ENCODE results near the gene NTM. TPM values are rescaled to one million over a fixed set of nuclear protein-coding genes. Genes with fewer than 3 reads are reported as not detected.

The NTM gene
- total RNA-seq, 2 donors from 2014 or later, result 0.26 to 3.6 TPM

GRCh38 chr11:131568318-131568717 is 197.9 kb downstream of the NTM start:
- H3K27me3 ChIP-seq, result no peaks in the 10 kb centered on the region
- TF ChIP-seq POLR2A (IDR thresholded peaks at IDR 0.05) (no peak), CTCF (IDR thresholded peaks at IDR 0.05) (no peak)
- intact Hi-C loops (cut with DNase I), result no loop called here
- H3K9me3 ChIP-seq, result no peaks in the 10 kb centered on the region
- H3K4me1 ChIP-seq, result no peaks in the 10 kb centered on the region
- DNase-seq (no peak), ATAC-seq (no peak)
- WGBS, 2 donors, result 63 to 70% methylated on average over 1 of the region's 1 CpG
- H3K27ac ChIP-seq, result no peak overlapping the region
- no peaks in the 10 kb centered on the region for H3K36me3 ChIP-seq (replicated peaks in 1 of 2; ENCODE audit: insufficient read depth in 1 of 2, low read depth in 2 of 2)
- no peak overlapping the region for H3K4me3 ChIP-seq

- ATAC-seq (no peak), DNase-seq (no peak)
- no peak overlapping the region for H3K27ac ChIP-seq
- H3K27me3 ChIP-seq, result no peaks in the 10 kb centered on the region
- TF ChIP-seq CTCF (IDR thresholded peaks at IDR 0.05) (no peak), POLR2A (IDR thresholded peaks at IDR 0.05) (no peak)
- no peak overlapping the region for H3K4me3 ChIP-seq
- H3K9me3 ChIP-seq, result no peaks in the 10 kb centered on the region
- no peaks in the 10 kb centered on the region for H3K36me3 ChIP-seq (replicated peaks in 1 of 2; ENCODE audit: insufficient read depth in 1 of 2, low read depth in 2 of 2)
- intact Hi-C loops (cut with DNase I), result no loop called here
- no peaks in the 10 kb centered on the region for H3K4me1 ChIP-seq
- WGBS, 2 donors, result 38 to 39% methylated on average over 4 of the region's 4 CpGs
Observed at GRCh38 chr11:131571571-131571970, 201.2 kb downstream of the NTM start.

- H3K36me3 ChIP-seq (replicated peaks in 1 of 2; ENCODE audit: insufficient read depth in 1 of 2, low read depth in 2 of 2), result no peaks in the 10 kb centered on the region
- ATAC-seq (no peak), DNase-seq (no peak)
- H3K27ac ChIP-seq, result no peak overlapping the region
- no peaks in the 10 kb centered on the region for H3K9me3 ChIP-seq
- no peak overlapping the region for H3K4me3 ChIP-seq
- H3K4me1 ChIP-seq, result no peaks in the 10 kb centered on the region
- 68 to 81% methylated on average over 7 of the region's 7 CpGs for WGBS, 2 donors
- intact Hi-C loops (cut with DNase I), result no loop called here
- no peaks in the 10 kb centered on the region for H3K27me3 ChIP-seq
- TF ChIP-seq CTCF (IDR thresholded peaks at IDR 0.05) (no peak), POLR2A (IDR thresholded peaks at IDR 0.05) (no peak)
Observed at GRCh38 chr11:131572423-131572822, 202.0 kb downstream of the NTM start.

- intact Hi-C loops (cut with DNase I), result no loop called here
- DNase-seq, result peak in 2 of 4 donors; percentile 6 to 14
- no peak for ATAC-seq
- Histone ChIP-seq H3K27me3 (no peaks in the 10 kb centered on the region), H3K4me3 (no peak overlapping the region), H3K4me1 (no peaks in the 10 kb centered on the region), H3K27ac (no peak overlapping the region), H3K36me3 (replicated peaks in 1 of 2; ENCODE audit: insufficient read depth in 1 of 2, low read depth in 2 of 2) (no peaks in the 10 kb centered on the region), H3K9me3 (no peaks in the 10 kb centered on the region)
- 51 to 58% methylated on average over 7 of the region's 7 CpGs for WGBS, 2 donors
- TF ChIP-seq CTCF (IDR thresholded peaks at IDR 0.05) (peak in 3 of 7 experiments; percentile 5 to 27 (median 13)), POLR2A (IDR thresholded peaks at IDR 0.05) (no peak)
Observed at GRCh38 chr11:131579932-131580387, 209.5 kb downstream of the NTM start.

- 71 to 74% methylated on average over 4 of the region's 4 CpGs for WGBS, 2 donors
- DNase-seq (no peak), ATAC-seq (no peak)
- H3K36me3 ChIP-seq (replicated peaks in 1 of 2; ENCODE audit: insufficient read depth in 1 of 2, low read depth in 2 of 2), result no peaks in the 10 kb centered on the region
- H3K9me3 ChIP-seq, result no peaks in the 10 kb centered on the region
- no peak overlapping the region for H3K27ac ChIP-seq
- intact Hi-C loops (cut with DNase I), result no loop called here
- TF ChIP-seq POLR2A (IDR thresholded peaks at IDR 0.05) (no peak), CTCF (IDR thresholded peaks at IDR 0.05) (no peak)
- H3K27me3 ChIP-seq, result no peaks in the 10 kb centered on the region
- no peak overlapping the region for H3K4me3 ChIP-seq
- no peaks in the 10 kb centered on the region for H3K4me1 ChIP-seq
Observed at GRCh38 chr11:131580476-131580875, 210.1 kb downstream of the NTM start.
